Central memory CD8-positive, alpha-beta T cell (primary cell): ENCODE data around the gene VPS16.
"Not testable (repeated sequence)": the region's sequence is repeated elsewhere in the genome, so short reads cannot be mapped to it uniquely, and the experiment has no call there.

Source experiments
- ATAC-seq: fragments of 150-1000 bp; cut with Tn5 transposase; replicated peaks from 2 replicates; pipeline ENCODE4 v1.10.0; 2022; ENCODE audit warnings: mild to moderate bottlenecking, moderate FRiP score, moderate number of reproducible peaks; ENCODE audit not compliant: poor library complexity, severe bottlenecking; ENCODE audit errors: extremely low read depth
- DNase-seq, 2 donors: peaks; one replicate each; pipeline ENCODE4 v3.0.0; 2021; ENCODE audit warnings: low spot score in 2 of 2
- H3K27ac Mint-ChIP-seq: one replicate; pipeline ENCODE4 v1.8.0; 2022; ENCODE audit warnings: low read depth, mild to moderate bottlenecking, moderate library complexity, mixed read lengths
- H3K27me3 Mint-ChIP-seq: one replicate; pipeline ENCODE4 v1.8.0; 2022; ENCODE audit warnings: mixed read lengths
- H3K36me3 Mint-ChIP-seq: one replicate; pipeline ENCODE4 v1.8.0; 2022; ENCODE audit warnings: mild to moderate bottlenecking, moderate library complexity, mixed read lengths; ENCODE audit not compliant: insufficient read depth
- H3K4me1 Mint-ChIP-seq: one replicate; pipeline ENCODE4 v1.8.0; 2022; ENCODE audit warnings: mixed read lengths
- H3K4me3 Mint-ChIP-seq: one replicate; pipeline ENCODE4 v1.8.0; 2022; ENCODE audit warnings: mild to moderate bottlenecking, moderate library complexity, mixed read lengths
- H3K9me3 Mint-ChIP-seq: one replicate; pipeline ENCODE4 v1.8.0; 2022; ENCODE audit warnings: mixed read lengths

The VPS16 gene

DNA sequence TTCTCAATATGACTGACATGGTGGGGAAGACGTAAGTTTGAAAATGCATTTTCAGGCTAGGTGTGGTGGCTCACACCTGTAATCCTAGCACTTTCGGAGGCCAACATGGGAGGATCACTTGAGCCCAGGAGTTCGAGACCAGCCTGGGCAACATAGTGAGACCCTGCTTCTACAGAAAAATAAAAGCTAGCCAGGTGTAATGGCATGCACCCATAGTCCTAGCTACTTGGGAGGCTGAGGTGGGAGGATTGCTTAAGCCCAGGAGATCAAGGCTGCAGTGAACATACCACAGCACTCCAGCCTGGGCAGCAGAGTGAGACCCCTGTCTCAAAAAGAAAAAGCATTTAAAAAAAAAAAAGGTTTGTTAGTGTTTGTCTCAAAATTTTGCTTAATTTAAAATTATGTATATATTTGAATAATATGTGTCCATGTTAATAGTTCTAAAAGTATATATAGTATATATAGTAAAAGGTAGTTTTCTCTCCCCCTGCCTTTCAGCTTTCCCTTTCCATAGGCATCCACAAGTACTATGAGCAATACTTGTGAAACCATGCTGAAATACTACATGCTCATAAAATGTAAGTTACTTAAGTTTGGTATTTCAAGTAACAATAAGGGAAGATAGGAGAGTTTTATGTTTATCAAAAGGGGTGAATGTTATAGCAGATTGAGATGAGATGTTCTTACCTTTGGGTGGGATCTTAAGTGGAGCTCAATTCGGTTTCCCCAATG, 47.8 kb downstream of the VPS16 start:
- DNase-seq (no peak), ATAC-seq (no peak)
- Mint-ChIP-seq H3K4me3 (no peak overlapping the region), H3K27ac (no peak overlapping the region), H3K9me3 (no peaks in the 10 kb centered on the region), H3K27me3 (no peaks in the 10 kb centered on the region), H3K36me3 (peaks cover 6% of the 10 kb centered on the region), H3K4me1 (peaks cover 70% of the 10 kb centered on the region)

- ATAC-seq (no peak), DNase-seq (no peak)
- Mint-ChIP-seq H3K36me3 (peaks cover 4% of the 10 kb centered on the region), H3K27me3 (no peaks in the 10 kb centered on the region), H3K9me3 (no peaks in the 10 kb centered on the region), H3K4me3 (no peak overlapping the region), H3K27ac (no peak overlapping the region), H3K4me1 (peaks cover 65% of the 10 kb centered on the region)
These were observed 48.7 kb downstream of the VPS16 start for GRCh38 chr20:2889209-2889608.

- DNase-seq (no peak), ATAC-seq (no peak)
- Mint-ChIP-seq H3K4me3 (no peak overlapping the region), H3K36me3 (peaks cover 4% of the 10 kb centered on the region), H3K9me3 (no peaks in the 10 kb centered on the region), H3K4me1 (peaks cover 63% of the 10 kb centered on the region), H3K27ac (no peak overlapping the region), H3K27me3 (no peaks in the 10 kb centered on the region)
These were observed 49.3 kb downstream of the VPS16 start for GRCh38 chr20:2889797-2890196.

DNA sequence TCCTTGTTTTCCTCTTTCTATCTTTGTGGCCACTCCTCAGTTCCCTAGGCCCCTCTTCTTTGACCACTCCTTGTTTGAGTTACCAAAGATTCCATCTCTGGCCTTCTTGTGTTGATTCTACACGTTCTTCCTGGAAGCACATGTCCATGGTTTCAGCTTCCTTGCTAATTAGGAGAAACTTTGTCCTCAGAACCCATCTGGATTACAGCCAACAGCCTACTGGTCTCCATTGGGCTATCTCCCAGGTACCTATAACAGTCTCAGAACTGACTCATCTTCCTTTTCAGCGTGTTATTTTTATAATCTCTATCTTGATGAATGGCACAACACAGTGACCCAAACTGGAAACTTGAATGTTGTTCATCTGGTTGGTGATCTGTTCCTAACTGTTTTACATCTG, 50.2 kb downstream of the VPS16 start:
- DNase-seq (no peak), ATAC-seq (no peak)
- H3K4me3 Mint-ChIP-seq = peak overlapping the region; percentile 7
- no peaks in the 10 kb centered on the region for H3K27me3 Mint-ChIP-seq
- peaks cover 2% of the 10 kb centered on the region for H3K36me3 Mint-ChIP-seq
- H3K9me3 Mint-ChIP-seq = no peaks in the 10 kb centered on the region
- peak overlapping the region; percentile 10 for H3K27ac Mint-ChIP-seq
- peaks cover 54% of the 10 kb centered on the region for H3K4me1 Mint-ChIP-seq

GRCh38 chr20:2891343-2891742, 50.8 kb downstream of the VPS16 start:
- ATAC-seq (no peak), DNase-seq (no peak)
- Mint-ChIP-seq H3K27ac (no peak overlapping the region), H3K4me1 (peaks cover 53% of the 10 kb centered on the region), H3K9me3 (no peaks in the 10 kb centered on the region), H3K27me3 (no peaks in the 10 kb centered on the region), H3K36me3 (peaks cover 2% of the 10 kb centered on the region), H3K4me3 (no peak overlapping the region)

GRCh38 chr20:2892376-2892775, 51.8 kb downstream of the VPS16 start:
- Mint-ChIP-seq H3K36me3 (peaks cover 2% of the 10 kb centered on the region), H3K4me3 (no peak overlapping the region), H3K9me3 (no peaks in the 10 kb centered on the region), H3K27ac (no peak overlapping the region), H3K27me3 (no peaks in the 10 kb centered on the region), H3K4me1 (peaks cover 56% of the 10 kb centered on the region)
- ATAC-seq = no peak
- DNase-seq = no peak

- Mint-ChIP-seq H3K27ac (no peak overlapping the region), H3K27me3 (no peaks in the 10 kb centered on the region), H3K4me3 (no peak overlapping the region), H3K9me3 (no peaks in the 10 kb centered on the region), H3K36me3 (peaks cover 2% of the 10 kb centered on the region), H3K4me1 (peaks cover 45% of the 10 kb centered on the region)
- DNase-seq (no peak), ATAC-seq (no peak)
These were observed 53.7 kb downstream of the VPS16 start for GRCh38 chr20:2894221-2894620.

DNA sequence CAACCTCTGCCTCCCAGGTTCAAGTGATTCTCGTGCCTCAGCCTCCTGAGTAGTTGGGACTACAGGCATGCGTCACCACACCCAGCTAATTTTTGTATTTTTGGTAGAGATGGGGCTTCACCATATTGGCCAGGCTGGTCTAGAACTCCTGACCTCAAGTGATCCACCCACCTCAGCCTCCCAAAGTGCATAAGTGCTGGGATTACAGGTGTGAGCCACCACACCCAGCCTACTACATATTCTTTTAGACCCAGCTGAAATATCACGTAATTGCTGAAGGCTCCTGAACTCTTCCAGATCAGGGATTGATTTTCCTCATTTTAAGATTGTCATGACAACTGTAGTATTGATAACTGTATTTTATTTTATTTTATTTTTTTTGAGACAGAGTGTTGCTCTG, 54.6 kb downstream of the VPS16 start:
- H3K27me3 Mint-ChIP-seq, H3K4me3 Mint-ChIP-seq, ATAC-seq, DNase-seq, H3K36me3 Mint-ChIP-seq, H3K27ac Mint-ChIP-seq, H3K9me3 Mint-ChIP-seq: not testable (repeated sequence)
- peaks cover 43% of the 10 kb centered on the region for H3K4me1 Mint-ChIP-seq

DNA sequence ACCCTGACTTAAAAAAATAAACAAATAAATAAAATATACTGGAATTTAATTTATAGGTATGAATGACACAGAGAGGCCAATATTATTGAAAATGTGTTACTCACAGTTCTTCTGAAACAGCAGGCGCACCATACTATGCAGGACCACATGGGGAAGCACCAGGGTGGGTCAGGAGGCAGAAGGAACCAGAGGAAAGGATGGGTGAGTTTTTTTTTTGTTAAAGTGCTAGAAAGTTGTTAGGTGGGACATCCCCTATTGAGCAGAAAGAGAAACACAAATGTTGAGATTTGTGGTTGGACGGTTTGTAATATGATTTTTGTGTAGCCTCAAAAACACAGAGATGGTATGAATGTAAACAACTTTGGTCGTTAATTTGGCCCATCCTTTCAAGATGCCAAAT, 58.7 kb downstream of the VPS16 start:
- peaks cover 47% of the 10 kb centered on the region for H3K4me1 Mint-ChIP-seq
- H3K4me3 Mint-ChIP-seq = no peak overlapping the region
- no peaks in the 10 kb centered on the region for H3K27me3 Mint-ChIP-seq
- ATAC-seq = peak; percentile 46
- H3K36me3 Mint-ChIP-seq = peaks cover 5% of the 10 kb centered on the region
- no peak overlapping the region for H3K27ac Mint-ChIP-seq
- DNase-seq = no peak
- H3K9me3 Mint-ChIP-seq = no peaks in the 10 kb centered on the region

- DNase-seq (no peak), ATAC-seq (no peak)
- no peaks in the 10 kb centered on the region for H3K9me3 Mint-ChIP-seq
- peaks cover 7% of the 10 kb centered on the region for H3K36me3 Mint-ChIP-seq
- no peaks in the 10 kb centered on the region for H3K27me3 Mint-ChIP-seq
- peak overlapping the region; percentile 36 for H3K27ac Mint-ChIP-seq
- peaks cover 45% of the 10 kb centered on the region for H3K4me1 Mint-ChIP-seq
- peak overlapping the region; percentile 31 for H3K4me3 Mint-ChIP-seq
These were observed 60.5 kb downstream of the VPS16 start for GRCh38 chr20:2900845-2901592.

DNA sequence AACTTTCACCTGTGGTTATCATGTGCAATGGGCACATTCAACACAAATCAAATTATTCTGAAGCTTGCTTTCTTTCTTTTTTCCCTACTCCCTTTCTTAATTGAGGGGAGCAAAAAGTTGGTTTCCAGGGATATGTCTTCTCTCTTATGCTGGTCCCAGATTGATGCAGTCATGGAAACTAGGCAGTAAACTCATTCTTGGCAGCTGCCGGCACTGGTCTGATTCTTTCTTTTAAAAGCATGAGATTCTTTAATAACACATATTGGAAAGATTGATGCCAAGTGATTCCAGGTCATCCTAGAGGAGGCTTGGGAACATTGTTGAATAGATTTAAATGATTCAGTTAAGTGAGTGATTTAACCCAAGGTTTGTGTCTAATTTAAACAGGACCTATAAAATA, 61.7 kb downstream of the VPS16 start:
- no peak for DNase-seq
- H3K4me3 Mint-ChIP-seq = no peak overlapping the region
- no peak overlapping the region for H3K27ac Mint-ChIP-seq
- no peak for ATAC-seq
- no peaks in the 10 kb centered on the region for H3K9me3 Mint-ChIP-seq
- no peaks in the 10 kb centered on the region for H3K27me3 Mint-ChIP-seq
- peaks cover 7% of the 10 kb centered on the region for H3K36me3 Mint-ChIP-seq
- H3K4me1 Mint-ChIP-seq = peaks cover 36% of the 10 kb centered on the region

DNA sequence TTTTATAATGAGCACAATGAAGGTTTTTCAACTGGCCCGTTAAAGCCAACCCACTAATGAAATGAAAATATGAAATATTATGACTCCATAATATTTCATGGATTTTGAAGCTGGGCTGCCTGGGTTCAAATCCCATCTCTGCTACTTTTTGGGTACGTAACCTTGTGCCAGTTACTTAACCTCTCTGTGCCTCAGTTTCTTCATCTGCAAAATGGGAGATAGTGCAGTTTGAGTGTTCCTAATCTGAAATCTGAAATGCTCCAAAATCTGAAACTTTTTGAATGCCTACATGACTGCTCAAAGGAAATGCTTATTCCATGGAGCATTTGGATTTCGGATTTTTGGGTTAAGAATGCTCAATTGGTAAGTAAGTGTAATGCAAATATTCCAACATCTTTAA, 62.3 kb downstream of the VPS16 start:
- H3K27ac Mint-ChIP-seq = no peak overlapping the region
- peaks cover 7% of the 10 kb centered on the region for H3K36me3 Mint-ChIP-seq
- no peaks in the 10 kb centered on the region for H3K27me3 Mint-ChIP-seq
- no peak for ATAC-seq
- no peaks in the 10 kb centered on the region for H3K9me3 Mint-ChIP-seq
- no peak overlapping the region for H3K4me3 Mint-ChIP-seq
- peaks cover 36% of the 10 kb centered on the region for H3K4me1 Mint-ChIP-seq
- DNase-seq = no peak

DNA sequence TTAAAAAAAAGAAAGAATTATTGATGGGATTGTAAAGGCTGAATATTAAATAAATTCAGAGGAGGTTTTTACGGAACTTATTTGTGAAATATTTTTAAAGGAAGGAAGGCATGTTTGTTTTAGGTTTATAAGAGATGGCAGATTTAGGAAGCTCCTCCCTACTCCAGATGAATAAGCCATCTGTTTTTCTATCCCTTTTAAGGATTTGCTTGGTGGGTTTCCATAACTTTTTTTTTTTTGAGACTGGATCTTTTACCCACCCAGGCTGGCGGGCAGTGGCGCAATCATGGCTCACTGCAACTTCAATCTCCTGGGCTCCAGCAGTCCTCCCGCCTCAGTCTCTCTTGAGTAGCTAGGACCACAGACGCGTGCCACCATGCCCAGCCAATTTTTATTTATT, 63.1 kb downstream of the VPS16 start:
- Mint-ChIP-seq H3K9me3 (no peaks in the 10 kb centered on the region), H3K27me3 (no peaks in the 10 kb centered on the region), H3K27ac (no peak overlapping the region), H3K36me3 (peaks cover 7% of the 10 kb centered on the region), H3K4me3 (no peak overlapping the region), H3K4me1 (peaks cover 36% of the 10 kb centered on the region)
- DNase-seq (no peak), ATAC-seq (no peak)
